Smooth muscle cell of the brain vasculature (primary cell): Measurements from ENCODE around the gene TGFB1.
"Not testable (repeated sequence)": the region's sequence is repeated elsewhere in the genome, so short reads cannot be mapped to it uniquely, and the experiment has no call there.

Experiments
- DNase-seq: peaks from one replicate; pipeline ENCODE4 v3.0.0-alpha.2; 2012; ENCODE audit warnings: low read depth, low spot score

TGFB1 gene

DNA sequence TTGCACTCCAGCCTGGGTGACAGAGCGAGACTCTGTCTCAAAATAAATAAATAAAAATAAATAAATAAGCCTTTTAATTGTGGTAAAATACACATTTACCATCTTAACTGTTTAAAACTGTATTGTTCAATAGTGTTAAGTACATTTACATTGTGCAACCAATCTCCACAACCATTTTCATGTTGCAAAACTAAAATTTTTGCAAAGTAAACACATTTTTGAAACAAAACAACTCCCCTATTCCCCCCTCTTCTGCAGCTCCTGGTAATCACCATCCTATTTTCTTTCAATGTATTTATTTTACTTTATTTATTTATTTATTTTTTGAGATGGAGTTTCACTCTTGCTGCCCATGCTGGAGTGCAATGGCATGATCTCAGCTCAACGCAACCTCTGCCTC lies 16.0 kb upstream of the TGFB1 start:
- DNase-seq, result no peak

GRCh38 chr19:41367848-41368301 lies 14.2 kb upstream of the TGFB1 start:
- no peak for DNase-seq

GRCh38 chr19:41366089-41366488 lies 12.4 kb upstream of the TGFB1 start:
- no peak for DNase-seq

DNA sequence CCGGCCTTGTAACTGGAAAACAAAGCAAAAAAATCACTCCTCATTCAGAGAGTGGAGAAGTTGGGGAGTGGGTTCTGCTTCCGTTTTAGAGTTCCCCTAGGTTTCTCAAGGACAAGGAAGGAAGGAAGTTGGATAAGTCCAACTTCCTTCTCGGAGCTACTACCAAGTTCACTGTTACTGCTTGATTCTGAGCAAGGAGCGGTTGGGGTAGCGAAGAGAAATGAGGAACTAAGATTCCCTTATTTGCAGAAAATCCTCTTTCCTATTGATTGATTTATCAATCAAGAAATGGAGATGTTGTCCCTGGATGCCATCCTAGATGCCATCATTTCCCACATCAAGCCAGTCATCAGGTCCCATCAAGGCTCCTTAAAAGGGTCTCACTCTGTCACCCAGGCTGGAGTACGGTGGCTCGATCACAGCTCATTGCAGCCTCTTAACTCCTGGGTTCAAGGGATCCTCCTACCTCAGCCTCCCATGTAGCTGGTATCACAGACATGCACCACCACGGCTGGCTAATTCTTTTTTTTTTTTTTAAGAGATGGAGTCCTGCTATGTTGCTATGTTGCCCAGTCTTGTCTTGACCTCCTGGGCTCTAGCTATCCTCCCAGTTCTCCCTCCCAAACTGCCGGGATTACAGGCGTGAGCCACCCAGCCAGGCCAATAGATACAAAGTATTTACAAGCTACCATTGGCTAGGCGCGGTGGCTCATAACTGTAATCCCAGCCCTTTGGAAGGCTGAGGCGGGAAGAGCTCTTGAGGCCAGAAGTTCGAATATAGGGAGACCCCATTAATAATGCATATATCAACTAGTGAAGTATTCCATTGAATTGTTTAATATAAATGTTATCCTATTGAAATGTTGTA lies 11.0 kb upstream of the TGFB1 start:
- no peak for DNase-seq

GRCh38 chr19:41363753-41364523 lies 10.2 kb upstream of the TGFB1 start, which contains the start of gene B9D2:
Gene B9D2, minus strand, starts transcription at chr19:41364149. Its CDS starts 630 bp downstream, at chr19:41363519.
- peak; percentile 97 for DNase-seq

- DNase-seq, result no peak
Observed at GRCh38 chr19:41363371-41363752, 9.6 kb upstream of the TGFB1 start.

GRCh38 chr19:41362143-41362847 lies 8.6 kb upstream of the TGFB1 start:
- DNase-seq, result no peak

GRCh38 chr19:41359741-41360140 lies 6.0 kb upstream of the TGFB1 start:
- DNase-seq, result no peak

DNA sequence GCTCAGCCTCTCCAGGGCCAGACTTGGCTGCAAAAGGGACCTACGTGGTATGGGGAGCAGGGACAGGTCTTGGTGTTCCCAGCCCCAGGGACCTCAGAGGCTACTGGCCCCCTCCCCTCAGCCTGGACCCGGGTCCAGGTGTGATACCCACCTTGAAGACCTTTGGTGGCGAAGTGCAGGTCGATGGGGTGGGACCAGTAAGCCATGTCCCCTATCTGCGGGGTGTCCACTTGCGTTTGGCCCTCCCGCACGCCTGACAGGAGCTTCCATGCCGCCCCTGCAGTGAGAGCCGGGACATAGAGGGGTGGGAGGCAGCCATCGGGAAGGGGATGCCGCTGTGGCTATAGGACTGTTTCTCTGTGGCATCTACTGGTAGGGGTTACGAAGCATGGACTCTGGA lies 4.0 kb upstream of the TGFB1 start:
- no peak for DNase-seq

DNA sequence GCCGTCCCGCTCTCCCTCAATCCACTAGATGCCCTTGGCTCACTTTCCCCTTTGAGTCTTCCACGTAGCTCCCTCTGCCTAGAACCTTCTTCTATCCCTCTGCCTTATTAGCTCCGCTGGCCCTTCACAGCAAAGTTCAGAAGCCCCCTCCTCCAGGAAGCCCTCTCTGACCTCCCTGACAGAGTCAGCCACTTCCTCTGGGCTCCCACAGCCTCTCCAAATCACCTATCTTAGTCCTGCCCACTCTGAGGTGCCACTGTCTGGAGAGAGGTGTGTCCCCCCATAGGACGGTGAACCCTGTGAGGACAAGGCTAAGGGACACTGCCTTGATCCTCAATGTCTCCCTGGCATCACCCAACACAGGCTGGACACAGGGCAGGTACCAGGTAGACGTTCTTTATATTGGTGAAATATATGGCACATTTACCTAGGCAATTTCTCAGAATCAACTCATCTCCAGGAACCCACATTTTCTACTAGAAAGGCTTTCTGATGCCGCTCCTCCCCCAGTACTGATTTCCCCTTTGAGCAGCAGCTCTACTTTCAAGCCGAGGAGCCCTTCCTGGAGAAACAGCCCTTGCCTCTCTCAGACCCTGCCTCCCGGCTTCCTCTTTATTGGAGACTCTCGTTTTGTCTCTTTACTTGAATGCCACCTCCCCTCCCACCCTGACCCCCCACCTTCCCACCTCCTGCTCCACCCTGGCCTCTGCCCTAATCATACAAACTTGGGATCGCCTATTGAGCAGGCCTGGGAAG lies 3.4 kb upstream of the TGFB1 start:
- no peak for DNase-seq

- no peak for DNase-seq
Observed at GRCh38 chr19:41355802-41356201, 2.1 kb upstream of the TGFB1 start.

DNA sequence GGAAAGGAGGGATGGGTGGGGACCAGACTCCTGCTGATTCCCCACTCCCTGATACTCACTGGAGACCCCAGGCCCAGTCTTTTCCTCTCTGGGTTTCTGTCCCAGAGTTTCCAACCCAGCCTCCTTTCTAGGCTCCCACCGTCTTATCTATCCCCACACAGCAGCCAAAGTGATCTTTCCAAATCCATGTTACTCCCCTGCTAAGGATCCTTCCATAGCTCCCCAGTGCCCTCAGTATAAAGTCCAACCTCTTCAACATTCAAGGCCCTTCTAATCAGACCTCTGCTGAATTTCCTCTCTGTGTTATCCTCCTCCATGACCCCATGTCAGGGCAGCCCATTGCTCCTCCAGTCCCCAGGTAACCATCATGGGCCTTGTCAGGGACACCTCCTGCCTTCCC lies 1.3 kb upstream of the TGFB1 start:
- no peak for DNase-seq

- DNase-seq, result no peak
Observed at GRCh38 chr19:41354343-41354953, 726 bp upstream of the TGFB1 start.

DNA sequence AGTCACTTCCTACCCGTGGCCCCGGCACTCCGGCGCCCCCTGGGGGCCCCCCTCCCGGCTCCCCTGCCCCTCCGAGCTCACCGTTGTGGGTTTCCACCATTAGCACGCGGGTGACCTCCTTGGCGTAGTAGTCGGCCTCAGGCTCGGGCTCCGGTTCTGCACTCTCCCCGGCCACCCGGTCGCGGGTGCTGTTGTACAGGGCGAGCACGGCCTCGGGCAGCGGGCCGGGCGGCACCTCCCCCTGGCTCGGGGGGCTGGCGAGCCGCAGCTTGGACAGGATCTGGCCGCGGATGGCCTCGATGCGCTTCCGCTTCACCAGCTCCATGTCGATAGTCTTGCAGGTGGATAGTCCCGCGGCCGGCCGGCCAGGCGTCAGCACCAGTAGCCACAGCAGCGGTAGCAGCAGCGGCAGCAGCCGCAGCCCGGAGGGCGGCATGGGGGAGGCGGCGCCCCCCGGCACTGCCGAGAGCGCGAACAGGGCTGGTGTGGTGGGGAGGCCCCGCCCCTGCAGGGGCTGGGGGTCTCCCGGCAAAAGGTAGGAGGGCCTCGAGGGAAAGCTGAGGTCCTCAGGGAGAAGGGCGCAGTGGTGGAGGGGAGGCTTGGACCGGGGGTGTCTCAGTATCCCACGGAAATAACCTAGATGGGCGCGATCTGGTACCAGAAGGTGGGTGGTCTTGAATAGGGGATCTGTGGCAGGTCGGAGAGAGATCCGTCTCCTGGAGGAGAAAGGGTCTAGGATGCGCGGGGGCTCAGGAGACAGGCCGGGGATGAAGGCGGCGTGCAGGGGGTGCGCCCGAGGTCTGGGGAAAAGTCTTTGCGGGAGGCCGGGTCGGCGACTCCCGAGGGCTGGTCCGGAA lies 885 bp downstream of the TGFB1 start:
- DNase-seq, result no peak

DNA sequence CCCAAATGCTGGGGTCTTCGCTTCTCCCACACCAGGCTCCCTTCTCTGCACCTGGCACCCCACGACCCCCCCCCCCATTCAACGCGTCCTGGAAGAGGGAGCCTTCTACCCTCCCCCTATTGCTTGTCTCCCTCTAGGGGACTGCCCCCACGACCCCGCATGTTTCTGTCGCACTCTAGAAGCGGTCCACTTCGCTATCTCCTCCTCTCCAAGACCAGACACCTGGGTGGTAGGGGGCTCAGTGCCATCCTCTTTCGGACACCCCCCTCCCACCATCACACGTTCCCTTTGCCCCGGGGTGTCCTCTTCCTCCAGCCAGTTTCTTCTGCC lies 1.5 kb downstream of the TGFB1 start:
- DNase-seq, result no peak

GRCh38 chr19:41351339-41352245 lies 2.1 kb downstream of the TGFB1 start:
- no peak for DNase-seq

GRCh38 chr19:41350735-41351338 lies 2.9 kb downstream of the TGFB1 start:
- DNase-seq, result no peak

- DNase-seq, result not testable (repeated sequence)
Observed at GRCh38 chr19:41346916-41347315, 6.8 kb downstream of the TGFB1 start.

DNA sequence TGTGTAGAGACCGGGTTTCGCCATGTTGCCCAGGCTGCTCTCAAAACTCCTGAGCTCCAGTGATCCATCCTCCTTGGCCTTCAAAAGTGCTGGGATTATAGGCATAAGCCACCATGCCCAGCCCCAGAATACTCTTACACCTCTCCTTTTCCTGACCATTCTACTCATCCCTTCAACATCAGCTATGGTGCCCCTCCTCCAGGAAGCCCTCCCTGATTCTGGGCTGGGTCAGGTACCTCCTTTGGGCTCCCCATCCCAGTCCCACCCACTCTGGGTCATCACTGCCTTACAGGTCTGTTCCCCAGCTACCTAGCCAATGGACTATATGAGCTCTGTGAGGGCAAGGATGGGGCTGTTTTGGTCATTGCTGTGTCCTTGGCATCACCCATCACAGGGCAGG lies 9.6 kb downstream of the TGFB1 start:
- DNase-seq, result no peak
